H9 (cell line): ENCODE measurements around the gene STAT3. TPM values are rescaled to one million over a fixed set of nuclear protein-coding genes. Genes with fewer than 3 reads are reported as not detected.

Source experiments
- DNase-seq: peaks from one replicate; pipeline ENCODE4 v3.0.0-alpha.2; 2017
- H2AFZ ChIP-seq: one replicate; pipeline ENCODE4 v1.6.1; 2013; ENCODE audit warnings: mild to moderate bottlenecking, low read length, control low read depth, moderate library complexity
- H2AK5ac ChIP-seq: 2 replicates; pipeline ENCODE4 v1.6.1; 2013; ENCODE audit warnings: low read length, control low read depth, mixed read lengths; ENCODE audit not compliant: insufficient read length
- H2BK120ac ChIP-seq: one replicate; pipeline ENCODE4 v1.6.1; 2013; ENCODE audit warnings: low read depth, mild to moderate bottlenecking, low read length, control low read depth, inconsistent platforms; ENCODE audit not compliant: poor library complexity, severe bottlenecking
- H2BK12ac ChIP-seq: 2 replicates; pipeline ENCODE4 v1.6.1; 2013; ENCODE audit warnings: low read length, control low read depth, mixed read lengths, low read depth; ENCODE audit not compliant: insufficient read length
- H2BK15ac ChIP-seq: 2 replicates; pipeline ENCODE4 v1.6.1; 2013; ENCODE audit warnings: low read depth, low read length, control low read depth
- H2BK20ac ChIP-seq: one replicate; pipeline ENCODE4 v1.6.1; 2013; ENCODE audit warnings: low read depth, mild to moderate bottlenecking, low read length, control low read depth, inconsistent platforms; ENCODE audit not compliant: poor library complexity, severe bottlenecking
- H2BK5ac ChIP-seq: 2 replicates; pipeline ENCODE4 v1.6.1; 2013; ENCODE audit warnings: low read length, control low read depth, mixed read lengths; ENCODE audit not compliant: insufficient read length
- H3K14ac ChIP-seq: 2 replicates; pipeline ENCODE4 v1.6.1; 2013; ENCODE audit warnings: low read length, control low read depth; ENCODE audit not compliant: insufficient read depth
- H3K18ac ChIP-seq: 2 replicates; pipeline ENCODE4 v1.6.1; 2013; ENCODE audit warnings: low read depth, mild to moderate bottlenecking, mixed read lengths, low read length, control low read depth; ENCODE audit not compliant: insufficient read length
- H3K23ac ChIP-seq: 2 replicates; pipeline ENCODE4 v1.6.1; 2013; ENCODE audit warnings: low read length, control low read depth, mixed read lengths, low read depth; ENCODE audit not compliant: insufficient read length
- H3K23me2 ChIP-seq: 2 replicates; pipeline ENCODE4 v1.6.1; 2013; ENCODE audit warnings: low read depth, mild to moderate bottlenecking, mixed read lengths, low read length, control low read depth; ENCODE audit not compliant: insufficient read length, poor library complexity, severe bottlenecking
- H3K27ac ChIP-seq: 2 replicates; pipeline ENCODE4 v1.5.1; 2013; ENCODE audit warnings: low read length, control low read depth, mixed read lengths, low read depth; ENCODE audit not compliant: insufficient read length
- H3K27me3 ChIP-seq: 2 replicates; pipeline ENCODE4 v1.6.1; 2013; ENCODE audit warnings: low read length, control low read depth, inconsistent platforms; ENCODE audit not compliant: insufficient read depth
- H3K4ac ChIP-seq: 2 replicates; pipeline ENCODE4 v1.6.1; 2013; ENCODE audit warnings: low read depth, mild to moderate bottlenecking, control low read depth, inconsistent platforms, low read length, moderate library complexity
- H3K4me1 ChIP-seq: 2 replicates; pipeline ENCODE4 v1.6.1; 2013; ENCODE audit warnings: low read length, control low read depth, inconsistent platforms; ENCODE audit not compliant: insufficient read depth
- H3K4me2 ChIP-seq: 2 replicates; pipeline ENCODE4 v1.6.1; 2013; ENCODE audit warnings: low read length, control low read depth, mixed read lengths; ENCODE audit not compliant: insufficient read length, insufficient read depth
- H3K56ac ChIP-seq: 2 replicates; pipeline ENCODE4 v1.6.1; 2013; ENCODE audit warnings: low read depth, mild to moderate bottlenecking, mixed read lengths, low read length, control low read depth; ENCODE audit not compliant: insufficient read length
- H3K79me1 ChIP-seq: 2 replicates; pipeline ENCODE4 v1.6.1; 2013; ENCODE audit warnings: low read depth, mild to moderate bottlenecking, moderate library complexity, low read length, control low read depth, inconsistent platforms; ENCODE audit not compliant: insufficient read depth, poor library complexity, severe bottlenecking
- H3K79me2 ChIP-seq: 2 replicates; pipeline ENCODE4 v1.6.1; 2013; ENCODE audit warnings: low read length, control low read depth, inconsistent platforms; ENCODE audit not compliant: insufficient read depth
- H3K9ac ChIP-seq: 2 replicates; pipeline ENCODE4 v1.6.1; 2013; ENCODE audit warnings: low read length, control low read depth, mixed read lengths; ENCODE audit not compliant: insufficient read length; ENCODE audit errors: extremely low read depth
- H3K9me3 ChIP-seq: one replicate; pipeline ENCODE4 v1.6.1; 2013; ENCODE audit warnings: low read depth, low read length, inconsistent platforms; ENCODE audit not compliant: control insufficient read depth
- H3T11ph ChIP-seq: one replicate; pipeline ENCODE4 v1.6.1; 2013; ENCODE audit warnings: mild to moderate bottlenecking, low read length, control low read depth, inconsistent platforms
- H4K20me1 ChIP-seq: one replicate; pipeline ENCODE4 v1.6.1; 2013; ENCODE audit not compliant: control insufficient read depth, insufficient read length, insufficient read depth
- H4K5ac ChIP-seq: 2 replicates; pipeline ENCODE4 v1.6.1; 2013; ENCODE audit warnings: low read depth, mild to moderate bottlenecking, mixed read lengths, low read length, control low read depth; ENCODE audit not compliant: insufficient read length
- H4K8ac ChIP-seq: replicated peaks from 2 replicates; pipeline ENCODE4 v1.6.1; 2013; ENCODE audit warnings: low read length, control low read depth, mixed read lengths, low read depth; ENCODE audit not compliant: insufficient read length
- H4K91ac ChIP-seq: 2 replicates; pipeline ENCODE4 v1.6.1; 2013; ENCODE audit warnings: low read depth, mild to moderate bottlenecking, moderate library complexity, mixed read lengths, low read length, control low read depth; ENCODE audit not compliant: insufficient read length
- H3K27ac Mint-ChIP-seq, 3 experiments: 2 replicates in 2 of 3; 3 replicates in 1 of 3; pipeline ENCODE4 v1.8.0; 2020 to 2021; ENCODE audit warnings: mixed read lengths in 3 of 3, mild to moderate bottlenecking in 1 of 3, moderate library complexity in 1 of 3
- H3K27me3 Mint-ChIP-seq: 2 replicates; pipeline ENCODE4 v1.8.0; 2021; ENCODE audit warnings: low read depth, mild to moderate bottlenecking, moderate library complexity, mixed read lengths
- H3K36me3 Mint-ChIP-seq, 3 experiments: 2 replicates in 2 of 3; 3 replicates in 1 of 3; pipeline ENCODE4 v1.8.0; 2020 to 2021; ENCODE audit warnings: low read depth in 3 of 3, mixed read lengths in 3 of 3; ENCODE audit not compliant: insufficient read depth in 1 of 3
- H3K4me1 Mint-ChIP-seq, 2 experiments: 2 replicates each; pipeline ENCODE4 v1.8.0; 2020; ENCODE audit warnings: mixed read lengths in 2 of 2
- H3K4me3 Mint-ChIP-seq, 2 experiments: 2 replicates in 1 of 2; 3 replicates in 1 of 2; pipeline ENCODE4 v1.8.0; 2020 to 2021; ENCODE audit warnings: mild to moderate bottlenecking in 2 of 2, mixed read lengths in 2 of 2, moderate library complexity in 1 of 2
- H3K9me3 Mint-ChIP-seq, 2 experiments: 2 replicates in 1 of 2; 3 replicates in 1 of 2; pipeline ENCODE4 v1.8.0; 2020; ENCODE audit warnings: mild to moderate bottlenecking in 2 of 2, mixed read lengths in 2 of 2, moderate library complexity in 1 of 2
- CTCF ChIP-seq: fragments of 200-600 bp; sonication (generic); conservative IDR thresholded peaks from 3 replicates; pipeline ENCODE4 v1.8.0; 2021; ENCODE audit warnings: antibody characterized with exemption, mild to moderate bottlenecking
- WGBS: extraction: QIAGEN DNeasy Blood & Tissue Kit; methylation state at CpG from one replicate; pipeline ENCODE4 v1.1.7; 2013; ENCODE audit warnings: missing lambda C conversion rate, low lambda C conversion rate, mixed read lengths; ENCODE audit not compliant: insufficient read length; ENCODE audit errors: extremely low coverage; 5-methylcytosine and 5-hydroxymethylcytosine counted together
- total RNA-seq: library from RNA; stranded (reverse); gene quantifications from 2 replicates; pipeline ENCODE4 v1.2.1, GENCODE V29; 2021

STAT3 gene
- total RNA-seq, 1 experiment from 2014 or later: 83.2 TPM

- H3K4me2 ChIP-seq: no peak overlapping the region
- Mint-ChIP-seq H3K4me3 (no peak overlapping the region), H3K36me3 (no peaks in the 10 kb centered on the region; a peak in 1 of 7 replicates), H3K27me3 (no peaks in the 10 kb centered on the region), H3K9me3 (peaks cover 0 to 4% of the 10 kb centered on the region in 2 experiments; a peak in 2 of 5 replicates), H3K27ac (no peak overlapping the region; a peak in 1 of 7 replicates), H3K4me1 (peaks cover 33 to 37% of the 10 kb centered on the region in 2 experiments)
- H2BK15ac ChIP-seq: no peak overlapping the region
- H4K8ac ChIP-seq: no peak overlapping the region
- H3K27ac ChIP-seq: no peak overlapping the region
- no peak overlapping the region for H3K56ac ChIP-seq
- H2BK12ac ChIP-seq: no peak overlapping the region
- H3K18ac ChIP-seq: no peak overlapping the region
- no peak overlapping the region for H2BK120ac ChIP-seq
- no peak overlapping the region for H2AFZ ChIP-seq
- no peak overlapping the region for H3T11ph ChIP-seq
- H2BK5ac ChIP-seq: no peak overlapping the region
- H2AK5ac ChIP-seq: no peak overlapping the region
- no peak overlapping the region for H4K5ac ChIP-seq
- no peak for TF ChIP-seq CTCF
- no peak for DNase-seq
- peaks cover 5% of the 10 kb centered on the region for H3K23me2 ChIP-seq
- no peak overlapping the region for H3K9ac ChIP-seq
- no peaks in the 10 kb centered on the region for H3K9me3 ChIP-seq
- WGBS: no CpG with 5 or more reads among the region's 4 CpGs
- no peaks in the 10 kb centered on the region for H4K20me1 ChIP-seq
- H3K79me1 ChIP-seq: peaks cover 5% of the 10 kb centered on the region
- H3K14ac ChIP-seq: no peak overlapping the region
- H2BK20ac ChIP-seq: no peak overlapping the region
- H3K23ac ChIP-seq: no peak overlapping the region
- H4K91ac ChIP-seq: no peak overlapping the region
- H3K79me2 ChIP-seq: peaks cover 4% of the 10 kb centered on the region; the same call in 1 of the 2 replicates
- no peaks in the 10 kb centered on the region for H3K27me3 ChIP-seq
- peaks cover 9% of the 10 kb centered on the region for H3K4me1 ChIP-seq
- no peak overlapping the region for H3K4ac ChIP-seq
These were observed 118.1 kb downstream of the STAT3 start for GRCh38 chr17:42270170-42270535.
